ENCODE results near the gene PIP5KL1.
"Not testable (repeated sequence)": the region's sequence is repeated elsewhere in the genome, so short reads cannot be mapped to it uniquely, and the experiment has no call there.

The PIP5KL1 gene

GRCh38 chr9:127885508-127886281 lies 44.9 kb downstream of the PIP5KL1 start:
- DNase-seq, result no peak

- no peak for DNase-seq
Measured at GRCh38 chr9:127884976-127885490, 45.5 kb downstream of the PIP5KL1 start.

GRCh38 chr9:127884427-127884911 lies 46.1 kb downstream of the PIP5KL1 start:
- DNase-seq, result no peak

- DNase-seq, result no peak
Measured at GRCh38 chr9:127883959-127884358, 46.6 kb downstream of the PIP5KL1 start.

GRCh38 chr9:127881715-127882114 lies 48.9 kb downstream of the PIP5KL1 start:
- DNase-seq, result not testable (repeated sequence)

- no peak for DNase-seq
Measured at GRCh38 chr9:127880143-127880542, 50.4 kb downstream of the PIP5KL1 start.

GRCh38 chr9:127878652-127879390 lies 51.8 kb downstream of the PIP5KL1 start:
- no peak for DNase-seq

- DNase-seq, result no peak
Measured at GRCh38 chr9:127878001-127878651, 52.5 kb downstream of the PIP5KL1 start.

- DNase-seq, result no peak
Measured at GRCh38 chr9:127877566-127877998, 53.0 kb downstream of the PIP5KL1 start, which contains the start of gene AK1. Gene AK1 (minus strand): TSS chr9:127877675. CDS start chr9:127874617, 3,058 bp downstream.

- no peak for DNase-seq
Measured at GRCh38 chr9:127876764-127877562, 53.6 kb downstream of the PIP5KL1 start.

- DNase-seq, result no peak
Measured at GRCh38 chr9:127876026-127876763, 54.4 kb downstream of the PIP5KL1 start.

GRCh38 chr9:127875306-127875966 lies 55.1 kb downstream of the PIP5KL1 start:
- no peak for DNase-seq

- DNase-seq, result no peak
Measured at GRCh38 chr9:127874301-127875221, 56.0 kb downstream of the PIP5KL1 start.

GRCh38 chr9:127873886-127874285 lies 56.7 kb downstream of the PIP5KL1 start:
- DNase-seq, result no peak

- DNase-seq, result no peak
Measured at GRCh38 chr9:127873223-127873691, 57.3 kb downstream of the PIP5KL1 start.

GRCh38 chr9:127872369-127873222 lies 58.0 kb downstream of the PIP5KL1 start:
- DNase-seq, result no peak

GRCh38 chr9:127871531-127871930 lies 59.0 kb downstream of the PIP5KL1 start:
- DNase-seq, result no peak

GRCh38 chr9:127870887-127871286 lies 59.7 kb downstream of the PIP5KL1 start:
- no peak for DNase-seq

Data from stimulated activated CD4-positive, alpha-beta T cell treated with anti-CD3 and anti-CD28 coated beads, Interleukin-12 subunit alpha, Interleukin-12 subunit beta, amount 100 ng/mL, for 4 hours (primary cell).